T-helper 9 cell (primary cell): Measurements from ENCODE around the gene SERPINB1.
"Not testable (repeated sequence)": the region's sequence is repeated elsewhere in the genome, so short reads cannot be mapped to it uniquely, and the experiment has no call there.

Experiments
- DNase-seq: peaks from one replicate; pipeline ENCODE4 v3.0.0-alpha.2; 2020

SERPINB1 gene

DNA sequence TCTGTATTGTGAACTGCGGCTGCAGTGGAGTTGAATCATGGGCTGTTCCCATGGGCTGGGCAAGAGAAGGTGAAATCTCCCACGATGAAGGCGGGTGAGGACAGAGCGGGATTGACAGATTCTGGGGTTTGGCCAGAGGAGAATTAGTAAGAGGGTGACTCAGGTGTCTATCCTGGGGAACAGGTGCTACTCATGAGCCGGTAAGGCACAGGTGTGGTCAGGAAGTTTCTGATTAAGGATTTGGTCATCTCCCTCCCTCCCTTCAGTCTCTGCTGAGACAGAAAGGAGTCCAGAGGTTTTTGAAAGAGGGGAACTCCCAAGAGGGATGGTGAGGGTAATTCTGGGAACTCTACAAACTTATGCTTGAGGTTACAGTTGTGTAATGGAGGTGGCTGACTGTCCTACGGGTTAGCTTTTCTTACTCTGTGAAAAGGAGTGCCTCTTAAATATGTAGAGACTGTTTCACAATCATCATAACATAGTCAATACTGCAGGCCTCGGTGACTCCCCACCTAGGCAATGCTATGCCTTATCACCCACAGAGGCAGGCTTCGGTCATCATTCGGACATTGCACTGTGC is 31.5 kb downstream of the SERPINB1 start:
- DNase-seq: no peak

DNA sequence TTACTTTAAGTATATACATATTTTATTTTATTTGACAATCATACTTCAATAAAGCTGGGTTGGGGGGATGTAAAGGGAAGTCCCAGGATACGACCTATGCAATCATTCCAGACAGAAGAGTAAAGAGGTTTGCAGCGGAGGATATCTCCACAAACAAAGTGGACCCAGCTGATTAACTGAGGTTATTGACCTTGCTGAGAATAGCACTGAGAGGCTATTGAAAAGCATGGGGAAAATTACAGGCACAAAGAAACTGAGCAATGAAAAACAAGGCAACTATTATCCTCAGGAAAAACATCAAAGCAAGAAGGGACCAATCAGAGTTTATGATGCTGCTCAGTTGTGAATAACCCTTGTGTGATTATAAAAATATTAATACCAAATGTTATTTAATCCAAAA is 32.6 kb downstream of the SERPINB1 start:
- no peak for DNase-seq

DNA sequence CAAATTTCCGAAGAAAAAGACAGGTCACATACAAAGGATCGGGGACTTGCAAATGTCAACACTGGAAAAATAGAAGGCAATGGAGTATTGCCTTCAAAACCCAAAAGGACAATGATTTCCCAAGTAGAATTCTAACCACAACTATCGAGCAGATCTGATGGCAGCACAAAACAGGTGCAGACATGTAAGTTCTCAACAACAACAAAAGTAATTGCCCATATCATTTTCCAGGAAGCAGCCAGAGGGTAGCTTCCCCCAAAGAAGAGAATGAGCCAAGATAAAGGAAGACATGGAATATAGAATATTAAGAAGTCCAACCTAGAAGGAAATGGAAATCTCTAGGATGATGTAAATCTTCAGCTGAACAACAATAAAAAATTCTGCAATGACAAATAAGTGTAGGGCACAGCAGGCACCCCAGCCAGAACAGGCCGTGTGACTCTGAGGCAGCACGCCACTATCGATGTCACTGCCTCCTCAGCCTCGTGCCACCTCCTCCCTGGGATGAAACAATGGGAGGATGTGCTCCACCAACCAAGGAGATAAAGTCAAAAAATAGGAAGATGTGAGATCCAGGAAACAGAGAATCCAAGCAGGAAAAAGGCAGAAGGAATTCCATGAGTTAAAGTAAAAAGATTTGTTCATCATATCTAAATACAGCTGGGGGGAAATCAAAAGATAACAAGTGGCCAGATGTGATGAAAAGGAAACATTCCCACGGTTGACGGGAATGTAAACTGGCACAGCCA is 34.1 kb downstream of the SERPINB1 start:
- no peak for DNase-seq

DNA sequence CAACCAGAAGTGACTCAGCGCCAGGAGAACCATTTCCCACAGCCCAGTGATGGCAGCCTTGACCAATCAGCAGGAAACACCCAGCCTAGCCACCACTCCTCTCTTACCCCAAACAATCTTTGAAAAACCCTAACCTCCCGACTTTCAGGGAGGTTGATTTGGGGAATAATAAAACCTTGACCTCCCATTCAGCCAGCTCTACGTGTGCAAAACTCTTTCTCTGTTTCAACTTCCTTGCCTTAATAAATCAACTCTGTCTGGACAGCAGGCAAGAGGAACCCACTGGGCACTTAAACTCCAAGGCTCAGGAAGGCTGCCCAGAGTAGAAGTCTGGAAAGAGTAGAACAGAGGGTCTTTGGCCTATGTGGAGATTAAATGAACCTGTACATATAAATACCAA is 35.0 kb downstream of the SERPINB1 start:
- DNase-seq: no peak

DNA sequence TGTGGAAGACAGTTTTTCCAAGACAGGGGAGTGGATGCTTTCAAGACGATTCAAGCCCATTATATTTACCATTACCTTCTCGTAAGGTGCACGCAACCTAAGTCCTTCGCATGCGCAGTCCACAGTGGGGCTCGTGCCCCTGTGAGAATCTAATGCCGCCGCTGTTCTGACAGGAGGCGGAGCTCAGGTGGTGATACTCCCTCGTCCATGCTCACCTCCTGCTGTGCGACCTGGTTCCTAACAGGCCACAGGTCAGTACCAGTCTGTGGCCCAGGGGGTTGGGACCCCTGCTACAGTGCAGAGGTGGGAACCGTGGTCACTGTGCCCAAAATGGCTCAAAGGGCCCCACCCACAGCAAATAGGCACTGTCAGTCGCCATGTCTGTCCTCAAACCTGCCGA is 36.6 kb downstream of the SERPINB1 start:
- no peak for DNase-seq

DNA sequence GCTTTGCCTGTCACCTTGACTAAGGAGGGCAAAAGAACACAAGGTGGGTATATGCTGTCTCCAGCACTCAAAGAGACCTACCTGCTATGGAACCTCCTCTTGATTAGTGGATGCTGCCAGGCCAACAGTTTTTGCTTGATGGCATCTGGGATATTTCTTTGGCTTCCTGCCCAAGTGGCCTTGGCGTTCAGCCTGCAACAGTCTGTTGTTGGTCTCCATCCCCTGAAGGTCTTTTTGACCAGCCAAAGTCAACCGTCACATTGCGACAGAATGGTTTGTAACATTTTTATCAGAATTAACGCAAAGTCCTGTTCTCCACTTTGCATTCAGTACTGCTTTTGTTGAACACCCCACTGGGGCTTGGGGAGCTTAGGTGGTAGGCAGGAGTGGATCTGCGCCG is 37.1 kb downstream of the SERPINB1 start:
- no peak for DNase-seq

DNA sequence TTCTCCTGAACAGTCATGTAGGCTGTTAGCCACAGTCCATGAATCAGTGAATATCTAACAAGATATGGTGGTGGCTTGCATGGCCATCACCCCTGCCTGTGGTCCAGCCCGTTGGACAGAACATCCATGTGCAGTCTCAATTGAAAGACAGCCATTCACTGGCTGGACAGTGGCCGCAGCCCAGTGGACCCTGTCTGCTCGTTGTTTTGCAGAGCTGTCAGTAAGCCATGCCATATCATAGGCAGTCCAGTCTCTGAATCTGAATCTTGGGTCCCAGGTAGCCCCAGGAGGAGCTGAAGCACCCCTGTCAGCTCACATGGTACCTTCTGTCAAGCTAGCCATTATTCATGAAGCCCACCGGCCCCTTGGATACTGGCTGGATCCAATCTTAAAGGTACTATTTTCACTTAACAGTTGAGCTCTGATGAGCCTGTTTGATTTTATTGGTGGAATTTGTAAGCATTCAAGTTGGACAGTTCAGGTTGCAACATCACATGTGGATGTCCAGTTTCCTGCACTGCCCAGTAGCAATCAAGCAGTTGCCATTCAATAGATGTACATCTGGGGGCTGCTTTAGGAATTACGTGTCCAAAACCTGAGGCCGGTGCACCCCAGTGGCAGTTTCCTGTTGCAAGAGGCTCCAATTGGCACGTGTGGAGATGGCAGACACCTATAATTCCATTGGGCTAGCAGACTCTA is 37.8 kb downstream of the SERPINB1 start:
- DNase-seq: no peak

DNA sequence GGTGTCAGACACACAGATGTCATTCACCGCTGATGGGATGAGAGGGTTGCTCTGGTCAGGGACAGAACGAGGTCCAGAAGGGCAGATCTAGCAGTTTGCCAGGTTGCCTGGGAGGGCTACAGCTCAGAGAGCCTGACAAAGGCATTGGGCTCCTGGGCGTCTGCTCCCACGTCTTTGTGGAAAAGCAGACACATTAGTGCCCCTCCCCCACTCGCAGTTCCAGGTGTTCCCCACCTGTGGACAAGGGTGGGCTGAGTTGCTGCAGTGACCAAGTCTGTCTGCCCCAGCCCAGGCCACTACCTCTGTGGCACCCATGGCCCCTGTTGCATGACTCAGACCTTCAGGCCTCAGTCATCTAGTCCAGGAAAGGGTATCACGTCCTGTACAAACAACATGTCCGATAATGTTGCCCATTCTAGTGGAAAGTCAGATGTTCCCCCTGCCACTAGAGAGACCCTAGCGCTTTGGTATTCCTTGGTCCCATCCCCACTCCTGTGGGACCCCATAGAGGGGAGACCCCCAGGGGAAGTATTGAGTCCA is 39.1 kb downstream of the SERPINB1 start:
- DNase-seq: no peak

DNA sequence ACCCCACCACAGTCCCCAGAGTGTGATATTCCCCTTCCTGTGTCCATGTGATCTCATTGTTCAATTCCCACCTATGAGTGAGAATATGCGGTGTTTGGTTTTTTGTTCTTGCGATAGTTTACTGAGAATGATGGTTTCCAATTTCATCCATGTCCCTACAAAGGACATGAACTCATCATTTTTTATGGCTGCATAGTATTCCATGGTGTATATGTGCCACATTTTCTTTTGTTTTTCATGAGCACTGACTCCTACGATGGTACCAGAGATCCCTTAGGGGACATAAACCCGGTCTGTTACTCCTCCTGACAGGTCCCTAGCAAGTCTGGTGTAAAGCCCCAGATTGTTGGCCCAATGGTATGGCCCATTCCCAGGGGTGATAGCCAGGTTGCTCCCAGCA is 40.0 kb downstream of the SERPINB1 start:
- not testable (repeated sequence) for DNase-seq

DNA sequence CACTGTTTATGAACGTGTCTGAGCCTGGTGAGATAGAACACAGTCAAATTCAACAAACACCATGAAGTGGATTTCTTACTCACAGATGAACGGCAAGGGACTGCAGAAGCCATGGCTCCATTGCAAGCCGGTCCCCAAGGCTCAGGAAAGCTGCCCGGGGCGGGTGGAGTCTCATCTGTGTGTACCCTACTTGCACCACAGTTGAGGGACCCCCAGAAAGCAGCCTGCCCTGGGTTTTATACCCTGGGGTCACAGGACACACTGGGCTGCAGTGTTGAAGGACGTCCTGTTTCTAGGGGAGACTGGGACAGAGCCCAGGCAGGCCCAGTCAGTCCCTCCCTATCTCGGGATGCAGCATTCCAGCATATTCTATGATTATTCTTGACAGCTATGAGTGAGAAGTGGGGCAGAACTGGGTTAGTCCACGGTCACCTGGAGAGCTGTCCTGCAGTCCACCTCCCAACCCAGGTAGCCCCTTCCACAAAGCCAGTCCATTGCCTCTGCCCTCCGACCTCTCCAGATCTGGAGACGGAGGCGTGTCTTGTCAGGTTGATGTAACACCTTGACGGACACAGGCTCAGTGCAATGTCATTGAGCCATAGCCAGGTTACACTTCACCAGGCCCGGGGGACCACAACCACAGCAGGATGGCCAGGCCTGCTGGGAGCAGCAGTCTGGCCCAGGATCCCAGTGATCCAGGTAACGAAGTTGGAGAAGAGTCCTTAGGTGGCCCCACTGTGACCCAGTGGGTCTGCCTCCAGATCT is 40.9 kb downstream of the SERPINB1 start:
- DNase-seq: no peak

DNA sequence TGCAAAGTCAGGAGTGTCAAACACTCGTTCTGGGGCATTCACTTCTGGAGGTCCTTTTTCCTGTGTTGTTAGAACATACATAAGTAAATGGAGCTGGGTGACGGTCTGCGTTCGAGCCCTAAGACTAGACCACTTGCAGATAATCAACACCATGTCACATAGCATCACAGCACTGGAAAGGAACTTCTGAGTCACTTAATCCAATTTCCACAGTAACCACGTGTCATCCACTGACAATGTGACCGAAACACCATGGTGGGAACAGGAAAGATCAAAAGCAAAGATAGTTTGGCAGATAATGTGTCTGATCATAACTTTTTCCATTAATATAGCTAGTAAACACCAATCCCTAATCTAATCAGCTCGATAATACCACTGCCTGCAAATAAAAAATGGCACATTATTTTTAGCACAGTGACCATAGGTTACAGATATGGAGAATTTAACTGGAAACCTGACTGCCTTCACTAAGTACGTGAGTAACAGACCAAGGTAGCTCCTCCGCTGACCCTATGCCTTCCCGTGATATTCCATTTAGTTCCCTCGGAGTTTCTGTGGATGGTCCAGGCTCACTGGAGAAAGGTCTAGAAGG is 41.6 kb downstream of the SERPINB1 start:
- DNase-seq: no peak

DNA sequence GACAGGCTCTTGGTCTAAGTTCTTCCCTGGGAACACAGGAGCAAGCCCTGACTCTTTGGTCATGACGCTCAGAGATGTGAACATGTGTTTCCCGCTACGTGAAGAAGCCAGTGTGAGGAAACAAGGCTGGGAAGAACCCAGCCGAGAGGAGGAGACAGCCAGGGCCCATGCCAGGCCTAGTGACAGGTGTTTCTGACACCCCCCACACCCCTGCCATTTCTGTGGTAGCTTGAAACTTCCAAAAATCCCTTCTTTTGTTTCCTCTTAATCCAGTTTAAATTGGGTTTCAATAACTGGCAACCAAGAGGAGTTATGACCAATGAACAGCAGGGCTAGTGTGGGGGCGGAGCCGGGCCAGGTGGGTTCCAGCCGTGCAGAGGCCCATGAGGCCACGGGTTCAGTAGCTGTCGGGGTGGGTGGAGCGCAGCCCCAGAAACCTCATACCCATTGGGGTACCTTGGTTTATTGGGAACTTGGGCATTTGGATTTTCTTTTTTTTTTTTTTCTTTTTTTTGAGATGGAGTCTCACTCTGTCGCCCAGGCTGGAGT is 43.0 kb downstream of the SERPINB1 start:
- no peak for DNase-seq

DNA sequence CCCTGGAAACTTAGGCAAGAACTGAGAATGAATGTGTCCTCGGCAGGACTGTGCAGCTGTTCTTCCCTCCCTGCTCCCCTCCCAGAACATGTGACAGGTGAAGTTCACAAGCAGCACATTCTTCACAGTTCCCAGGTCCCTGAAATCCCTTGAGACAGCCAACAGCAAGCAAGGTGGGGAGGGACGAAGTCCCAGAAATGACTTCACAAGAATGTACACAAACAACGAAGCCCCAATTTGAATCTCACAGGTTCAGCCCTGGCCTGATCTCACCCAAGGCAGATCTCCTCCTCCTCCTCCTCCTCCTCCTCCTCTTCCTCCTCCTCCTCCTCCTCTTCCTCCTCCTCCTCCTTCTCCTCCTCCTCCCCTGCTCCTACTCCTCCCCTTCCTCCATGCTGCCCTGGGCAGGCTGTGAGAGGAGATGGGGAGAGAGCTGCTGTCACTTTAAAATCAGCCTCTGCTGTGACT is 44.1 kb downstream of the SERPINB1 start:
- DNase-seq: no peak

DNA sequence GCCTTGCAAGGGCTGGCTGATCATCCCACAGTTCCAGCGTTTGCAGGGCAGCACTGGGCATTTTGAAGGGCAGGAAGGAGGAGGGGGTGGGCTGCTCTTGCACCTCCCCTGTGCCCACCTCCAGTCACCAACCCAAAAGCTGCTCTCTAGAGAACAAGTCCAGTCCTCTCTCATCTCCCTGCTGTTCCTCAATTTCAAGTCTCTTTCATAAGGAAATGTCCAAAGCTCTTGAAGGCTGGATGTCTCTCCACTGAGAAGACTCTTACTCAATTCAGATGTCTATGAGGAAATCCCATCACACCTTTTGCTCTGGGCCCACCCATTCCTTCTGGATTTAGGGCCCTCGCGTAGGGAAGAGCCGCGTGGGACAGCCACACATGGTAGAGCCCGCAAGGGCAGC is 44.8 kb downstream of the SERPINB1 start:
- no peak for DNase-seq

DNA sequence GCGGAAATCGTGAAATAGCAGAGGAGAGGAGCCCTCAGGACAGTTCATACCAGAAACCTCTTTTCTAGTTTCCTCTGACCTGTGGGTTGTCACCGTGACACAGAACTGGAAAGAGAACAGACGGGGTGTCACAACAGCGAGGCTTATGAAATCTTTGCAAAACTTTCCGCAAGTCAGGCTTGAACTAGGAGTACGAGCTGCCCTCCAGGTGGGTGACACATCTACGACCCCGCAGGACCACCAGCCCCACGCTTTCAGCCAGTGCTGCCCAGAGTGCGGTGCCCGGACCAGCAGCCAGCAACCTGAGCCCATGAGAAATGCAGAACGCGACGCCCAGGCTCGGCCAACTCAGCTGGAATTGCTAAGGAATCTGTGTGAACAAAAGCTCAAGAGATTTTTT is 45.7 kb downstream of the SERPINB1 start:
- no peak for DNase-seq

DNA sequence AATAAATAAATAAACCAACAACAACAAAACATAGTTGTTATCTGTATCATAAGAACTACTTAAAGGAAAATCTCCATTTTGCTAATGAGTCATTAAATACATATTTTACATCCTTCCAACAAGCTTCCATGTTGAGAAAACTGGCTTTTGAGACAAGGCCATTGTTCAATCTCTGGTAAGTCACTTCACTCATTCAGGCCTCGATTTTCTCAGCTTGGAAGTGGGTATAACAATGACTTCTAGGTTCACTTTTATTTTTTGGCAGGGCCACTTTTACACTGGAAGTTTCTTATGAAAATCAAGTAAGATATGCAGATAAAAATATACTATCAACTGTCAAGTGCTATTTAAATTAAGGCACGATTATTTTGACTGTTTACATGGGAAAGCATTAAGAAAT is 46.5 kb downstream of the SERPINB1 start:
- no peak for DNase-seq

DNA sequence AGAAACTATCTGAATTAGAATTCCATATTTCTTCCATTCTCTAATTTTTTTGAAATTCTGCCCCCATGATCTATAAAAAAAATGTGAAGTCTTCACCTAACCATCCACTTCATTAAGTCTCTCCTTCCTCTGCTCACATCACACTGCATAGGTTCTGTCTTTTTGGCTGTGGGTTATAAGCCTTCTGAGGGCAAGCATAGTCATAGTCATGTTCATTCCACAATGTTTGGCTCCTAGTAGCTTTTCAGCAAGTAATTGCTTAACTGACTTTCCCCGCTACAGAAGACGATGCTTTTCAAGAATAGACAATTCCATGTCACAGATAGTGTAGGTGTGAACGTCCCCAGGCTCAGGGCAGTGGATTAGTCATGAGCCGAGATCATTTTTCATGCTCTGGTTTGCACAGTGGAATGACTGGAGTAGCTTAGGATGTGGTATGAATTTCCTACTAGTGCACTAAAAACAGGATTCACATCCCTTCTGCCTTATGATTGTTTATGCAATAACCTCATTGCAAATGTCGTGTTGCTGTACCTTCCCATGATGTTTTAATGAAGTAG is 47.4 kb downstream of the SERPINB1 start:
- DNase-seq: no peak

DNA sequence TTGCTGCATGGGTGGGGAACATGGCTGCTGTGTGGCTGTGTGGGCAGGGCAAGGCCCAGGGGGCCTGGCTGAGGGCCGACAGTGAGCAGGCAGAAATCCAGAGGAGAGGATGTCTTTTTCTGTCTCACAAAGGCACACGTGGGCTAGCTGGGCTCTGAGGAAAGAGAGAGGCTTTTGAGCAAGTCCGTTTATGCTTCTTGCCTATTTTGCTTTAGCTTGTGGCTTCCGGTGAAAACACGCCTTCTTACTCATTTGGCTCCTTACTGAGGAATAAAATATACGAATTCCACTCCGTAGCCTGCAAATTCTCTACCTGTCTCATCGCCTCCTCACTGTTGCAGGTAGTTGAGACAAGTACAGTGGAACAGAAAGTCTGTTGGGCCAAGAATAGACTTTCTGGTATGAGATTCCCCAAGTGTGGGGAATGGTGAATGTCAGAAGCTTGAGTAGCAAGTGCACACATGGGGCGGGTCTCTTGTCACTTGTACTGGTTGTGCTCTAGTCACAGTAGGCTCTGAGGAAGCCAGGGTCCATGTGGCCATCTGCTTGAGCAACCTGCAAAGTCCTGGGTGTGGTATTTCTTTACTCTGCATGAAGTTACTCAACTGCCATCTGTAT is 48.0 kb downstream of the SERPINB1 start:
- no peak for DNase-seq

DNA sequence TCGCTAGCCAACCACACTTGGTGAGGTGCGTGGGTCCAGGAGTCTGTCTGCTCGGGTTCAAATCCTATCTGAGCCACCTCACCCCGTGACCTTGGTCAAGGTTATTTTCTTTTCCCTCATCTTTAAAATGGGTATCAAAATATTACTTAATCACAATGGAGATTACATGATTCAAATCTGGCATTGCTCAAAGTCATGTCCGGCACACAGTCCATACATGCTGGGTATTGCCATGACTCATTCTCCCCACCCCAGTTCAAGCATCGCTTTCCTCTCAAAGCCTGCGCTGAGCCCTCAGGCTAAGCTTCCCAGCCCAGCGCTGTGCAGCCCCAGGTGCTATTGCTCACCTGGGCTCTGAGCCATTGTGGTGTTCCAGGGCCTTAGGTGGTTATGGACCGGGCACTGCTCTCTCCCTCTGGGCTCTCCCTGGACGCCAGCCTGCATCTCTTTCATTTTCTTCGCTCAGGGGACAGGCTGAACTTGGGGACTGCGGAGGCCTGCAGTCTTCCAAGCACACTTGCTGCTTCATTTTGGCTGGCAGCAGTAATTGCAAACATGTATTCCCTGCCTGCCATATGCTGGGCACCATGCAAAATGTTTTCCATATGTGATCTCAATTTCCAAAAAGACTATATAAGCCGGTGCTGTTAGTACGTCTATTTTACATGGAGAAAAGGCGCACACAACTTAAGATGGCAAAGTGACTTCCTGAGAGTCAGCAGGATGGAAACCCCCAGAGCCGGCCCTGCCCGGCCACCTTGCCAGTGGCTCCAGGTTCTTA is 49.1 kb downstream of the SERPINB1 start:
- no peak for DNase-seq

DNA sequence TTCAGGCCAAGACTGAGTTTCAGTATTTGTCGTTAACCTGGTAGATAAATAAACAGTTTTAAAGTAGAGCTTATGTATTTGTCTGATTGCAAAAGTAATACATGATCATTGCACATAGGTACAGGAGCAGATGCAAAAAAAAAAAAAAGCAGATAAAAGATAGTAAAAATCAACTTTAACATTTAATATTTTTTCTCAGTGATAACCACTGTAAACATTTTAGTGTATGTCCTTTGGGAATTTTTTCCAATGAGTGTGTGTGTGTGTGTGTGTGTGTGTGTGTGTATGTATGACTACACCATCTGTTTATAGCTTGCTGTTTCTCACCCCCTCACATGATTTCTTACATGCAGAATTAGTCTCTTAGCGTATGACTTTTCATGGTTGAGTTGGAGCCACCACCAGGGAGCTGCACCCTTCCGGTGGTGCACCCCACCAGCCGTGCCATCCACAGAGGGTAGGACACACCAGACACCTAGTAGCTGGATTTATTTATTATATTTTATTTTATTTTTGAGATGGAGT is 50.2 kb downstream of the SERPINB1 start:
- no peak for DNase-seq
